GM18499 (cell line): ENCODE data around the gene SMIM24.

Experiments
- ATAC-seq: cut with Tn5 transposase; IDR thresholded peaks from one replicate; pipeline ENCODE4 v1.9.1; 2021; ENCODE audit warnings: moderate number of reproducible peaks; ENCODE audit not compliant: insufficient read depth, unreplicated experiment

The SMIM24 gene

DNA sequence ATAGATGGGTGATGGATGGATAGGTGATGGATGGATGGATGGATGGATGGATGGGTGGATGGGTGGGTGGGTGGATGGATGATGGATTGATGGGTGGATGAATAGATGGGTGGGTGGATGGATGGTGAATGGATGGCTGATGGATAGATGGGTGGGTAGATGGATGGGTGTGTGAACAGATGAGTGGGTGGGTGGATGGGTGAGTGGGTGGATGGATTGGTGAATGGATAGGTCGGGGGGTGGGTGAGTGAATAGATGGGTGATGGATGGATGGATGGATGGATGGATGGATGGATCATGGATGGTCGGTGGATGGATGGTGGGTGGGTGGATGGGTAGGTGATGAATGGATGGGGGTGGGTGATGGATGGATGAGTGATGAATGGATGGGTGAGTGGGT lies 3.5 kb downstream of the SMIM24 start:
- no peak for ATAC-seq

DNA sequence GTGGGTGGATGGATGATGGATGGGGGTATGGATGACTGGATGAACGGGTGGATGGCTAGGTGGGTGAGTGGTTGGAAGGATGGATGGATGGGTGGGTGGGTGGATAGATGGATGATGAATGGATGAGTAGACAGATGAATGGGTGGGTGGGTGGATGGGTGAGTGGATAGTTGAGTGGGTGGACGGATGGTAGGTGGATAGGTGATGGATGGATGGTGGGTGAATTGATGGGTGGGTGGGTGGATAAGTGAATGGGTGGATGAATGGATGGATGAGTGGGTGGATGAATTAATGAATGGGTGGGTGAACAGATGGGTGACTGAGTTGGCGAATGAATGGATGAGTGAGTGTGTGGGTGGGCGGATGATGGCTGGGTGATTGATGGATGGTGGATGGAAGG lies 4.9 kb downstream of the SMIM24 start:
- ATAC-seq = no peak

DNA sequence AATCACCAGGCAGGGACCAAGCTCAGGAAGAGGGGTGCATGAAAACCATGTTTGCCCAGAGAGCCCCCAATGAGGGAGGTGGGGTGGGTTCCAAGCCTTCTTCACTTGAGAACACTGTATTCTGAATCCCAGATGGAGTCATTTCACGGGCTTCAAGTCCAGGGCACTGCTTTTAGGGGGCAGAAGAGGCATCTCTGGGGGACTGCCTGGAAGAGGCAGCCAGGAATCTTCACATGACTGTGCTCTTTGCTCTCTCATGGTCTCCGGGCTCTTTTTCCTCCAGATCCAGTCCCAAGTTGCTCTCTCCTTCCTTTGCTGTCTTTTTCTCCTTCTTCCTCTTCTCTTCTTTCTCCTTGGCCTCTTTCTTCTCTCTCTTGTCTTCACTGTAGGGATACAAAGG lies 5.7 kb downstream of the SMIM24 start:
- no peak for ATAC-seq

DNA sequence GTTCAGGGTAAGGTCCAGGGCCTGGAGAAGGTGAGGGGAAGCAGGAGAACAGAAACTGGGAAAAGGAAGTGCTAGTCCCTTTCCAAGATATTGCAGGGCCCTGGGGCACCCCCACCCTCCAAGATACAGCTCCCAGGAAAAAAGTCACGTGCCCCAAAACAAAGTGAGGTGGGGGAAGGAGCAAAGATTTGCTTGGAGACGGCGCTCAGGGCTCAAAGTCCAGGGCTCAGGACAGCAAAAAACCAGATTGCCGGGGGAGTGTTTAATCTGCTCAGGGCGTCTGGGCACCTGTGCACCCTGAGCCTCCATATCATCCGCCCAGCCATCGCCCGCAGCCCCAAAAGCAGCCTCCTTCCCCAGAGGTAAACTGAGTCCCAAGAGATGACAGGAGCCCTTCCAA lies 6.3 kb downstream of the SMIM24 start:
- no peak for ATAC-seq

DNA sequence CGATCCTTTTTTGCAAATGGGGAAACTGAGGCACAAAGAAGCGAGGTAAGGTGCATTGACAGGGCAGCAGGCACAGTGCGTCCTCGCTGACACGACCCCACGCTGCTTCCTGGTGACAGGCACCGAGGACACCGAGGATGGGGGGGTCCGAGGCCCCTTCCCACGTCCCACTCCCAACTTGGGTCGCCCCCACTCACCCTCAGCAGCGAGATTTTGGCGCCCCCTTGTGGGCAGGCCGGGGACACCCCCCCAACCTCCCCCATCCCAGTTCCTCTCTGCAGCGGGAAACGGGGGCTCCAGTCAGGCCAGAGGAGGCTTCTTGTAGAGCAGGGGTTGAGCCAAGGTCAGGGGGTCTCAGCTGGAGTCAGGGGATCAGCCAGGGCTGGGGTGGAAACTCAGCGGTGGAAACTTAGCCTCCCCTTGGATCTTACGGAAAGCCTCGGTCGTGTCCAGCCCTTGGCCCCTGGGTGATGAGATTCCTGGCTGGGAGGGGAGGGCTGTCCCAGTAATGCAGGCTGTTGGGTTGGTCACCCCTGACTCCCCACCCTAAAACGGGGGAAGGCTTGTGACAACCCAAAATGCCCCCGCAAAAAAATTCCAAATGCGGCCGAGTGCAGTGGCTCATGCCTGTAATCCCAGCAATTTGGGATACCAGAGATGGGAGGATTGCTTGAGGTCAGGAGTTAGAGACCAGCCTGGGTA lies 8.2 kb downstream of the SMIM24 start:
- no peak for ATAC-seq

DNA sequence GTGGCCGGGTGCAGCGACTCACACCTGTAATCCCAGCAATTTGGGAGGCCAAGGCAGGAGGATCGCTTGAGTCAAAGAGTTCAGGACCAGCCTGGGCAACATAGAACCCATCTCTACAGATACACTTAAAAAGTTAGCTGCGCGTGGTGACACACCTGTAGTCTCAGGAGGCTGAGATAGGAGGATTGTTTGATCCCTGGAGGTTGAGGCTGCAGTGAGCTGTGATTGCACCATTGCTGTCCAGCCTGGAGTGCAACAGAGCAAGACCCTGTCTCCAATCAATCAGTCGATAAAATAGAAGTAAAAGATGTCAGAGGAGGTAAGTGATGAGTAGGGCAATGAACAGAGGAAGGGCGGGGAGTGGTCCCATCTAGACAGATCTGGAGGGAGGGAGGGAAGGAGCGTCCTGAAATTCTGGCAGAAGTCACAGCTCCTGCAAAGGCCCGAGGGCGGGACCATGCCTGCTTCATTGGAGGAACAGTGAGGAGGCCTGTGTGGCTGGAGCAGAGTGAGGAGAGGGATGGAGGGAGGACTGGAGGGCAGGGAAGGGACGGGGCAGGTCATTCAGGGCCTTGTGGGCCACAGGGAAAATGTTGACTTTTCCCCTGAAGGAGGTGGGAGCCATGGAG lies 9.7 kb downstream of the SMIM24 start:
- no peak for ATAC-seq

DNA sequence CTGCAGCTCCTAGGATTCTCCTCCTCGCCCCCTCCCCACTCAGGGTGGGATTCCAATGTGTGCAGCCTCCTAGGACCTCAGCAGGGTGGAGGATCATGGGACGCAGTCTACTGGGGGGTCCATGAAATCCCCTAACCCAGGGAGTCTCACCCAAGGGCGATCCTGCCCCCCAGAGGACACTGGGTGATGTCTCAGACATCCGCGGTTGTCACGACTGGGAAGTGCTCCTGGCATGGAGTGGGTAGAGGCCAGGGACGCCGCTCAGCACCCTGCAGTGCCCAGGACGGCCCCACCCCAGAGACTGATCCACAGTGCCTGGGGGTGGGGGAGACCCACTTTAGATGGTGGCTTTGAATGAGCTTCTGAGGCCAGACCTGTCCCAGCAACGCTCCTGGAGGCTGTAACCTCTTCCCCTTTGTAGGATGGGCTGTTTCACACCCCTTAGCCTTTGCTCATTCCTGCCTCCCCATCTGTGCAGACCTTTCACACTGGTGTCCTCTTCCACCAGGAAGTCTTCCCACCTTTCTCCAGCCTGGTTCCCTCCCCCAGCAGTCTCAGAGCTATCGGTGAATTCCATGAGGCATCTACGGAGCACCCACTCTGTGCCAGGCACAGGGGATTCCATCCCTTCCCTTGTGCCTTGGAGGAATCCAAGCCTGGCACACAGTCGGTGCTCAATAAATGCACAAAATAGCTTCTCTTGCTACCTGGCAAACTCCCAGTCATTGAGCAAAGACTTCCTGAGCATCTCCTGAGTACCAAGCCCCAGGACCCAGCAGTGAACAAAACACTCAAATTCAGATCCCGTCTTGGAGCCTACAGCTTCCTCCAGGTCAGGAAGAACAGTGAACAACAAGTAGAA lies 10.5 kb downstream of the SMIM24 start:
- ATAC-seq = no peak

DNA sequence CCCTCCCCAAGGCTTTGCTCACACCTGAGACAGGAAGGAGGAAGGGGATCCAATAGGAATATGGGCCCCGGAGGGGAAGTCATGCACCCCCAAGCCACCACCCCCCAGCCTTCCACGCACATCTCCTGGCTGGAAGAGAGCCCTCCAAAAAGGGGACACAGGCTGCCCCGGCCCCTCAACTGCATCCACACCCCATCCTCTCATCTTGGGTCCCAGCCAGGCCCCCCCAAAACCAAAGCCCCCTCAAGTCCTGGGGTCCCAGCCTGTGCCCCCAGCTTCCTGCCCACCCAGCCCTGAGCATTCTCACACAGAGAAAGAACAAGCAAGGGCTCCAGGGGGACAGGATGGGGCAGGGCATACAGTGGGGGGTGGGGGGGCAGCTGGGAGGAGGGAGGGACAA lies 12.1 kb downstream of the SMIM24 start:
- ATAC-seq = no peak

DNA sequence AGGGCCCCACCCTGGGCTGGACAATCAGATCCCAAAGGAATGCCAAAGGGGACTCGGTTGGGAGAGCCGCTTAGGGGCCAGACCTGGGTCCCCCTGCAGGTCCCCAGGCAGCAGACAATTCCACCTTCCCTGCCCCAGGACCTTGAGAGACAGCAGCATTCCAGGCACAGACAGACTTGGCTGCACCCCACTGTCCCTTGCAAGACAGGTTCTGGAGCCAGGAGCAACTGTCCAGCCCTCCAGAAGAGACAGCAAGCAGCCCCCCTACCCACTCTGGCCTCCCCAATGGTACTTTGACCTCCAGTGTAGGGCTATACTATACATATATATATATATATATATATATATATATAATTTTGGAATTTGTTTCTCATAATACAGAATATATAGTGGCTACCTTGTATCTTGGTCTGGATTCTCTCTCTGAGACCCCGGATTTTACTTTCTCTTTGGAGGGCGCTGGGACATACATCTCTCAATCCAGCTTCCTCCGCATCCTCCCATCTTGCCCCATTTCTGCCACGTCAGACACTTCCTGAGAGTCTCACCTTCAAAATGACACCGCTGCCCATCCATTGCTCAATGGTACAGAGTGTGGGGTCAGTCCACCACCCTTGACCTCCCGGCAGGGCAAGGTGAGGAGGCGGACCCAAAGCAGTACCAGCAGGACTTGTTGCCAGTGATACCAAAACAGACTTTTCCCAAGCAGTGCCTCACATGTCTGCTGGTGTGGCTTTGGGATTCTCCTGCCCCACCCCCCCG lies 12.7 kb downstream of the SMIM24 start:
- ATAC-seq = no peak

DNA sequence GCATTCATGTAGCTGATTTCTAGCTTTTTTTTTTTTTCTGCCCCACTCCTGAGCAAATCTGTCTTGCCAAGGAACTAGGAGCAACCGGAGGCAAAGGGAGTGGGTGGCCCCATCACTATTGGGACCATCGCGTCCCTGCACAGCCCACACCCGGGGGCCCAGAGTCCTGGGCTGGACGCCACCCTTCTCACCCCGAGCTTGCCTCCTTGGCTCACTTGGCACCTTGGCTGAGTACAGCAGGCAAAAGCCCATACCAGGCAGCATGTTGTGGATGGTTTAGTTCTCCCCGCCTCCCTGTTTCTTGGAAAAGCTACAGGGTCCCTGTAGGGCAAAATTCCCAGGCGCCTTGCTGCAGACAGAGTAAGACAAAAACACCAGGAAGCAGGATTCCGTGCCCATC lies 13.7 kb downstream of the SMIM24 start:
- no peak for ATAC-seq

DNA sequence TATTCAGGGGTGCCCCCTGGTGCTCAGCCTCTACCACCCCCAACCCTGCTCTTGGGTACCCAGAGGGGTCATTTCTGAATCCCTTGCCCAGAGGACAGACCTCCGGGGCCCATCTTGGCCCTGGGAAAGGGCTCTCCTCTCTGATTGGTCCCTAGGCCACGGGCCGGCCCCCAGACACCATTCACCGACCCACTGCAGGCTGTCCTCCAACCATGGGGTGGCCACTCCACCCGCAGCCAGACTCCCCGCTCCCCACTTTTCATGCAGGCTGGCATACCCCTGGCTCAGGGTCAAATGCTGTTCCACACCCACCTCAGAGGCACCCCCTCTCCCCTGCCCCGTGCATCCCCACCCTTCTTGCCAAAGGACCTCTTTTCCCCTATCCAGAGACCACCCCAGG lies 14.8 kb downstream of the SMIM24 start:
- ATAC-seq = no peak

DNA sequence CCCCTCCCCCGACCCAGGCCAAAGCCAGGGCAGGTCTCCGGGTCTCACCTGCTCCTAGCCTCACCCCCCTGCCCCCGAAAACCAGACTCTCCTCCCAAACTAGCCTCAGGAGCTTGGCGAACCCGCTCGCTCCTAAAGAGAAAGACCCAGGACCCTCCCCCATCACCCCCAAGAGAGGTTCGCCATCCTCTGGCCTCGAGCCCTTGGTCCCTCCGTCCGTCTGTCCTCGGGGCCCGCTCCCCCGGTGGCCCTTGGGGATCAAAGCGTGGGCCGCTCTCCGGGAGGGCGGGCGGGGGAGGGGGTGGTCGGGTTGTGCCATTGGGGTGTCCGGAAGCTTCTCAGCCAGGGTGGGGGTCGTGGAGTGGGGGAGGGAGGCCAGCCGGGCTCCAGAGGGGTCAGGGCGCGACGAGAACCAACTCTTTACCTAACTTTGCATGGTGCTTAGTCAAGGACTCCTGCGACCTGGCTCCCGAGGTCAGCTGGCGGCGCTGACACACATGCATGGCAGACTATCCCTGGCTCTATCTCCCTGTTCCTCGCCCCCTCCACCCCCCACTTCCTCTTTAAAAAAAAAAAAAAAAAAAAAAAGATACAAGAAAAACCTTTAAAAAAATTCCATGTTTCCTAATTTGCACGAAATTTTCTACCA lies 15.6 kb downstream of the SMIM24 start:
- no peak for ATAC-seq

DNA sequence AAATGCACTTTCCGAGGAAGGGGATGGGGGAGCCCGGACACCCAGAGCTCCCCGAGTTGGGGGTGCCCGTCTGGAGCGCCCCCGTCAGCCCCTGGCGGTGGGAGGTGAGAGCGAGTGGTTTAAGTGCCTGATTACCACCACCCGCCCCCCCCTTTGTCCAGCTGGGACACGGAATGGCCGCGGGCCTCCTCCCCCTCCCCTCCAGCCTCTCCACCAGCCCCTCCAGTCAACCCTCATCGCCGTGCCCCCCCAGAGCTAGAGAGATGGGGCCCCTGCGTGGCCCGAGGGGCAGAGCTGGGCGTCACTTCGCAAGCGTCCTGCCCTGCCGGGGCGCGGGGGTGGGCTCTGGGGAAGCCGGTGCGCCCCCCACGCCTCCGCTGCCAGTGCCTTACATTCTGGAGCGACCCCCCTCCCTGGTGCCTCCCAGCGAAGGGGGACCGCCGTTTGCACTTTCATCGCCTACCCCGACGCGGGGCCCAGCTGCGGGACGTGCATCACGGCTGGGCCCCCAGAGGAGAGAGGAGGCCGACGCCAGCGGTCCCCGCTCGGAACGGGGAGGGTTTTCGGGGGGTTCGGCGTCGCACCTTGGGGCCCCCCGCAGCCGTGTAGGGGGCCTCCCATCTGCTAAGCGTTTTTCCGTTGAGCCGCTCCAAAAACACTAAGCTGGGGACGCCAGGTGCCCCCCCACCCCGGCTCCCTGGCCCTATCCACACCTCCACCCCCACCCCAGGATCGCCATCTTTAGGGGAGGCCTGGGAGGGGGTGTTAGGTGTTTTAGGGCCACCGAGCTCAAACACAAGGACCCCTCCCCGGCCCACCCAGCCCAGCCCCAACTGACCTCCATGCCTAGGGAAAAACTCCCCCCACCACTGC lies 16.4 kb downstream of the SMIM24 start:
- no peak for ATAC-seq

DNA sequence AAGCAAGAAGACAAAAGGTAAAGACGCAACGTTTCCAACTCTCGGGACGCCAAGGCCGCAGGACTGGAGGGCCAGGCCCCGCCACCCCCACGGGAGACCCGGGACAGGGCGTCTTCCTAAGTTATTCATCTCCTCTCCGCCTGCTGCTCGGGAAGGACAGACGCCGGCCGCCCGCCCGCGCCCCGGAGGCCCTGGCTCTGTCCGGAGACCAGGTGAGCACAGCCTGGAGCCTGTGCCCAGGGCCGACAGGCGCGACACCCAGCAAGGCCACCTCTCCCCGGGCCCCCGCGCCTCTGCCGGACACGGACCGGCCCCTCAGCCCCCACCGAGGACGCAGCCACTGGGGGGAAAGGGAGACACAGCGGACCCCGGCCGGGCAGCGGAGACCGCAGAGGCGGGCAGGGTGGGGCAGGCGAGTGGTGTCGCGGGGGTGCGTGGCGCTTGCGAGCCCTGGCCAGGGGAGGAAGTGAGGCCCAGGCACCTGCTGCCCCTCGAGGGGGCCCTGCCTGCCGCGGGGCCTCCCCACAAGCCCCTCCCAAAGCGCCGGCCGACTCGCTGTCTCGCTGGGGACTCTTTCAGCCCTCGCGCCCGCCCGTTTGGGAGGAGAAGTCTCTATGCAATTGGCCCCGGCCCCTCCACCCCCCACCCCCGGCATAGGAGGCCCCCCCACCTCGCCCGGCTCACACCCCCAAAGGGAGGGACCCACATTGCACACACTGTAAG lies 17.2 kb downstream of the SMIM24 start:
- ATAC-seq = no peak

DNA sequence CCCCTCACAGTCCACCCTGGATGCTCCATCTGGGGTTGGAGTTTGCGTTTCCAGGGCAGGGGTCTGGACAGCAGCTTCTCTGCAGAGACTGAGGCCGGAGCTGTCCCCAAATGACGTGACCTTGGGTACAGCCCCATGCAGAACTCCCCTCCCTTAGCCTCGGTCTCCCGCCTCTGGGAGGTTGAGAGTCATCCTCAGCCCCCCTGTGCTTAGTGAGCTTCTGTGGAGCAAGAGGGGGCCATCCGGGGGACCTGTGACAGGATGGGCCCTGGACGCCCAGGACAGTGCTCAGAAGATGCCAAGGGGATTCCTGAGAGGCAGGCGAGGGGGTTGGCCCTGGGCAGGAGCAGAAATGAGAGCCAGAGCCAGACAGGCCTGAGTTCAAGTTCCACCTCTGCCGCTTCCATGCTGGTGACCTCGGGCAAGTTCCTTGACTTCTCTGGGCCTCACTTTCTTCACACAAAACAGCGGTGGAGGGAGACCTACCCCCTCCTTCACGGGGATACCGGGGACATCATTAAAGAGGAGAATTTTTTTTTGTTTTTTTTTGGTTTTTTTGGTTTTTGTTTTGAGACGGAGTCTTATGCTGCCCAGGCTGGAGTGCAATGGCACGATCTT lies 20.3 kb downstream of the SMIM24 start:
- ATAC-seq = no peak

DNA sequence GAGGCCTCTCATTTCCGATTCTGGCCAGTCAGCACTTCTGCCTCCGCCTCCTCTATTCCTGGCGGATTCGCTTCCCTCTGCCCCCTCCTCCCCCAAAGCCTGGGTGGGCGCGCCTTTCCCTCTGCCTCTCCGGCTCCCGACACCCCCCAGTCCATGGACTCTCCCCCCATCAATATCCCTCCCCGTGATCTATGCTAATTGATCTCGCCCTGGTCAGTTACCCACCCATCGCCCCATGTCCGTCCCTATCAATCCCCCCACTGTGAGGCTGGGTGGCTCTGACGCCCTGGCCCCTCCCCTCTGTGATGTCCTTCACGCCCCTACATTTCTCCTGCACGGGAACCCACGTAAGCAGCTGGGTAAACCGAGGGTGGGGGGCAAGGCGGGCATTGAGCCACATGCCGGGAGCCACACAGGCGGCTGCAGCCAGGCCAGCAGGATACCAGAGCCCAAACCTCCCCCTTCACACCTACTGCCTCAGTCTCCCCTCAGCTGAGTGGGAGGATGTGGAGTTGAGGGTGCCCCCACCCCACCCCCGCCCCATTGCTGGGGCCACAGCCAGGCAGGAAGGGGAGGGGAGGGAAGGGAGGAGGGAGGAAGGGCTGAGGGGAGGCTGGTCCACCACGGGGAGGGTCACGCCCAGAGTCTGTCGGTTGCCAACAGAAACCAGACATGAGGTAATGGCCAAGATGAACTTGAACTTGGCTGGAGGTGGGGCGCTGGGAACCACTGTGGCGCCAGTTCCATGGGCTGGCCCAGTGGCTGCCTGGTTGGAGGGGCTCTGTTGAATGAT lies 21.0 kb downstream of the SMIM24 start:
- no peak for ATAC-seq
